PC-3 (cell line): ENCODE data around the gene GH1.

Source experiments
- CTCF ChIP-seq: fragments of 300-600 bp; sonication (generic); conservative IDR thresholded peaks from 2 replicates; pipeline ENCODE4 v1.5.1; 2017; ENCODE audit warnings: antibody characterized with exemption, low read depth, mild to moderate bottlenecking, low read length
- EZH2 ChIP-seq: fragments of 300-600 bp; sonication (generic); IDR thresholded peaks from one replicate; pipeline ENCODE4 v1.6.1; 2017; ENCODE audit warnings: antibody characterized with exemption, mild to moderate bottlenecking, low read length; ENCODE audit not compliant: unreplicated experiment
- EZH2phosphoT487 ChIP-seq: fragments of 300-600 bp; sonication (generic); IDR thresholded peaks from 2 replicates; pipeline ENCODE4 v1.6.1; 2018; ENCODE audit warnings: mild to moderate bottlenecking, antibody characterized with exemption, low read length, borderline replicate concordance

GRCh38 chr17:63911041-63911635, 7.5 kb downstream of the GH1 start, which contains the start of gene CSHL1:
- TF ChIP-seq EZH2 = no peak
- no peak for TF ChIP-seq CTCF
- no peak for TF ChIP-seq EZH2phosphoT487
